ENCODE data around the gene CDS2.

GRCh38 chr20:5180421-5180820, 53.6 kb downstream of the CDS2 start:
- TF ChIP-seq CTCF (IDR thresholded peaks at IDR 0.05; ENCODE audit: low read depth, low read length, missing input control) (no peak), ATF3 (IDR thresholded peaks at IDR 0.05) (no peak), YY1 (IDR thresholded peaks at IDR 0.05) (no peak), MAX (IDR thresholded peaks at IDR 0.05) (no peak), REST (IDR thresholded peaks at IDR 0.05) (no peak), JUND (IDR thresholded peaks at IDR 0.05) (no peak), RAD21 (IDR thresholded peaks at IDR 0.05) (no peak)
